Hematopoietic multipotent progenitor cell treated with erythropoietin and hydrocortisone succinate and interleukin-3 and kit ligand, for 17 days (in vitro differentiated cells): Measurements from ENCODE around the gene ROBO1.

Experiments
- DNase-seq: peaks from one replicate; pipeline ENCODE4 v3.0.0-alpha.2; 2015; ENCODE audit warnings: low spot score

ROBO1 gene

GRCh38 chr3:78621061-78621716 lies 1146.6 kb downstream of the ROBO1 start:
- DNase-seq, result no peak

GRCh38 chr3:78614486-78614885 lies 1153.3 kb downstream of the ROBO1 start:
- DNase-seq, result no peak

- no peak for DNase-seq
These were observed 1154.3 kb downstream of the ROBO1 start for GRCh38 chr3:78613421-78613879.

GRCh38 chr3:78611278-78611677 lies 1156.5 kb downstream of the ROBO1 start:
- no peak for DNase-seq

- no peak for DNase-seq
These were observed 1157.2 kb downstream of the ROBO1 start for GRCh38 chr3:78610462-78611125.

GRCh38 chr3:78606756-78607155 lies 1161.0 kb downstream of the ROBO1 start:
- no peak for DNase-seq

- no peak for DNase-seq
These were observed 1162.6 kb downstream of the ROBO1 start for GRCh38 chr3:78605178-78605577.

- no peak for DNase-seq
These were observed 1163.5 kb downstream of the ROBO1 start for GRCh38 chr3:78604341-78604740.

- DNase-seq, result no peak
These were observed 1166.5 kb downstream of the ROBO1 start for GRCh38 chr3:78601249-78601648.

GRCh38 chr3:78589778-78590177 lies 1178.0 kb downstream of the ROBO1 start:
- DNase-seq, result no peak

GRCh38 chr3:78588906-78589621 lies 1178.7 kb downstream of the ROBO1 start:
- DNase-seq, result no peak

GRCh38 chr3:78580681-78581080 lies 1187.1 kb downstream of the ROBO1 start:
- DNase-seq, result no peak

GRCh38 chr3:78571486-78571885 lies 1196.3 kb downstream of the ROBO1 start:
- DNase-seq, result no peak

GRCh38 chr3:78570496-78570895 lies 1197.3 kb downstream of the ROBO1 start:
- DNase-seq, result no peak

- no peak for DNase-seq
These were observed 1198.0 kb downstream of the ROBO1 start for GRCh38 chr3:78569804-78570203.

- DNase-seq, result no peak
These were observed 1202.1 kb downstream of the ROBO1 start for GRCh38 chr3:78565712-78566111.

- no peak for DNase-seq
These were observed 1205.5 kb downstream of the ROBO1 start for GRCh38 chr3:78562328-78562727.
